Left hindlimb (tissue), 1 donor: ENCODE results near the gene ZNF532.
"Not testable (repeated sequence)": the region's sequence is repeated elsewhere in the genome, so short reads cannot be mapped to it uniquely, and the experiment has no call there.

Source experiments
- DNase-seq: peaks from one replicate; pipeline ENCODE4 v3.0.0-alpha.2; 2018

The ZNF532 gene

GRCh38 chr18:58903533-58903932, 38.9 kb downstream of the ZNF532 start:
- DNase-seq = no peak

- no peak for DNase-seq
These were observed 41.2 kb downstream of the ZNF532 start for GRCh38 chr18:58905777-58906428.

- no peak for DNase-seq
These were observed 43.3 kb downstream of the ZNF532 start for GRCh38 chr18:58908006-58908405.

GRCh38 chr18:58909521-58909920, 44.8 kb downstream of the ZNF532 start:
- DNase-seq = no peak

GRCh38 chr18:58911241-58911640, 46.6 kb downstream of the ZNF532 start:
- DNase-seq = no peak

GRCh38 chr18:58911766-58912165, 47.1 kb downstream of the ZNF532 start:
- DNase-seq = peak; percentile 47

GRCh38 chr18:58915006-58915799, 50.5 kb downstream of the ZNF532 start:
- DNase-seq = no peak

GRCh38 chr18:58915995-58916394, 51.3 kb downstream of the ZNF532 start:
- DNase-seq = no peak

GRCh38 chr18:58919934-58920333, 55.3 kb downstream of the ZNF532 start:
- not testable (repeated sequence) for DNase-seq

GRCh38 chr18:58922995-58923394, 58.3 kb downstream of the ZNF532 start:
- DNase-seq = no peak

GRCh38 chr18:58924473-58924872, 59.8 kb downstream of the ZNF532 start:
- no peak for DNase-seq

GRCh38 chr18:58927659-58928058, 63.0 kb downstream of the ZNF532 start:
- DNase-seq = no peak

GRCh38 chr18:58928386-58928785, 63.7 kb downstream of the ZNF532 start:
- DNase-seq = no peak

- DNase-seq = no peak
These were observed 64.5 kb downstream of the ZNF532 start for GRCh38 chr18:58929206-58929605.

GRCh38 chr18:58934356-58934755, 69.7 kb downstream of the ZNF532 start:
- no peak for DNase-seq

GRCh38 chr18:58934933-58935577, 70.4 kb downstream of the ZNF532 start:
- DNase-seq = no peak

GRCh38 chr18:58937071-58937886, 72.6 kb downstream of the ZNF532 start:
- DNase-seq = no peak

GRCh38 chr18:58937887-58938267, 73.2 kb downstream of the ZNF532 start:
- DNase-seq = no peak

GRCh38 chr18:58941426-58942099, 76.9 kb downstream of the ZNF532 start:
- DNase-seq = no peak

- DNase-seq = no peak
These were observed 79.2 kb downstream of the ZNF532 start for GRCh38 chr18:58943896-58944295.

- no peak for DNase-seq
These were observed 82.6 kb downstream of the ZNF532 start for GRCh38 chr18:58947136-58947732.

GRCh38 chr18:58949031-58949430, 84.4 kb downstream of the ZNF532 start:
- DNase-seq = no peak
